T-helper 1 cell treated with Interleukin-12 subunit alpha and Interleukin-12 subunit beta and Interleukin-4 antibody, amounts not matched to agents 30 μg/mL and 1 μg/mL, for 36 hours (primary cell): ENCODE results near the gene FBXO3.
"Not testable (repeated sequence)": the region's sequence is repeated elsewhere in the genome, so short reads cannot be mapped to it uniquely, and the experiment has no call there.

Source experiments
- H3K27ac Mint-ChIP-seq: one replicate; pipeline ENCODE4 v1.8.0; 2021; ENCODE audit warnings: mild to moderate bottlenecking, mixed read lengths
- H3K27me3 Mint-ChIP-seq: one replicate; pipeline ENCODE4 v1.8.0; 2021; ENCODE audit warnings: low read depth, mixed read lengths
- H3K36me3 Mint-ChIP-seq: one replicate; pipeline ENCODE4 v1.8.0; 2021; ENCODE audit warnings: low read depth, mixed read lengths
- H3K4me1 Mint-ChIP-seq: one replicate; pipeline ENCODE4 v1.8.0; 2021; ENCODE audit warnings: low read depth, mixed read lengths
- H3K4me3 Mint-ChIP-seq: one replicate; pipeline ENCODE4 v1.8.0; 2021; ENCODE audit warnings: mild to moderate bottlenecking, moderate library complexity, mixed read lengths
- H3K9me3 Mint-ChIP-seq: one replicate; pipeline ENCODE4 v1.8.0; 2021; ENCODE audit warnings: mixed read lengths

The FBXO3 gene

GRCh38 chr11:33773987-33774735 is at the start of gene FBXO3:
Gene FBXO3, minus strand, starts transcription at chr11:33774520. Its CDS starts 23 bp downstream, at chr11:33774497.
- no peaks in the 10 kb centered on the region for H3K9me3 Mint-ChIP-seq
- peak within 1 kb of the TSS; percentile 95 for H3K4me3 Mint-ChIP-seq
- peak within 1 kb of the TSS; percentile 93 for H3K27ac Mint-ChIP-seq
- H3K4me1 Mint-ChIP-seq = peaks cover 31% of the 10 kb centered on the region
- peaks cover 18% of the 10 kb centered on the region for H3K36me3 Mint-ChIP-seq
- H3K27me3 Mint-ChIP-seq = peaks cover 31% of the 10 kb centered on the region

- not testable (repeated sequence) for H3K9me3 Mint-ChIP-seq, H3K4me3 Mint-ChIP-seq, H3K36me3 Mint-ChIP-seq, H3K27ac Mint-ChIP-seq, H3K4me1 Mint-ChIP-seq
- H3K27me3 Mint-ChIP-seq = peaks cover 47% of the 10 kb centered on the region
These were observed 48.7 kb upstream of the FBXO3 start for GRCh38 chr11:33822981-33823380.

- Mint-ChIP-seq H3K4me3 (no peak overlapping the region), H3K9me3 (no peaks in the 10 kb centered on the region), H3K27ac (no peak overlapping the region), H3K27me3 (peaks cover 23% of the 10 kb centered on the region), H3K4me1 (no peaks in the 10 kb centered on the region), H3K36me3 (no peaks in the 10 kb centered on the region)
These were observed 45.1 kb upstream of the FBXO3 start for GRCh38 chr11:33819278-33820035.

GRCh38 chr11:33808228-33808828 is 34.0 kb upstream of the FBXO3 start:
- no peak overlapping the region for H3K4me3 Mint-ChIP-seq
- no peaks in the 10 kb centered on the region for H3K36me3 Mint-ChIP-seq
- H3K27ac Mint-ChIP-seq = no peak overlapping the region
- no peaks in the 10 kb centered on the region for H3K9me3 Mint-ChIP-seq
- H3K4me1 Mint-ChIP-seq = no peaks in the 10 kb centered on the region
- peaks cover 43% of the 10 kb centered on the region for H3K27me3 Mint-ChIP-seq

- H3K4me3 Mint-ChIP-seq = no peak overlapping the region
- H3K9me3 Mint-ChIP-seq = no peaks in the 10 kb centered on the region
- H3K36me3 Mint-ChIP-seq = no peaks in the 10 kb centered on the region
- H3K27ac Mint-ChIP-seq = no peak overlapping the region
- H3K4me1 Mint-ChIP-seq = no peaks in the 10 kb centered on the region
- H3K27me3 Mint-ChIP-seq = peaks cover 69% of the 10 kb centered on the region
These were observed 30.2 kb upstream of the FBXO3 start for GRCh38 chr11:33804471-33804870.

- no peaks in the 10 kb centered on the region for H3K4me1 Mint-ChIP-seq
- no peaks in the 10 kb centered on the region for H3K9me3 Mint-ChIP-seq
- H3K27ac Mint-ChIP-seq = no peak overlapping the region
- H3K4me3 Mint-ChIP-seq = no peak overlapping the region
- H3K27me3 Mint-ChIP-seq = peaks cover 77% of the 10 kb centered on the region
- H3K36me3 Mint-ChIP-seq = no peaks in the 10 kb centered on the region
These were observed 28.1 kb upstream of the FBXO3 start for GRCh38 chr11:33802194-33802950.

- Mint-ChIP-seq H3K27me3 (peaks cover 81% of the 10 kb centered on the region), H3K9me3 (no peaks in the 10 kb centered on the region), H3K4me1 (no peaks in the 10 kb centered on the region), H3K27ac (no peak overlapping the region), H3K36me3 (no peaks in the 10 kb centered on the region), H3K4me3 (no peak overlapping the region)
These were observed 27.5 kb upstream of the FBXO3 start for GRCh38 chr11:33801821-33802193.

- Mint-ChIP-seq H3K36me3 (no peaks in the 10 kb centered on the region), H3K27ac (no peak overlapping the region), H3K4me3 (no peak overlapping the region), H3K4me1 (no peaks in the 10 kb centered on the region), H3K9me3 (no peaks in the 10 kb centered on the region), H3K27me3 (peaks cover 81% of the 10 kb centered on the region)
These were observed 23.6 kb upstream of the FBXO3 start for GRCh38 chr11:33797879-33798278.

GRCh38 chr11:33790040-33790439 is 15.7 kb upstream of the FBXO3 start:
- peaks cover 14% of the 10 kb centered on the region for H3K4me1 Mint-ChIP-seq
- no peak overlapping the region for H3K27ac Mint-ChIP-seq
- H3K27me3 Mint-ChIP-seq = peaks cover 37% of the 10 kb centered on the region
- H3K36me3 Mint-ChIP-seq = no peaks in the 10 kb centered on the region
- H3K4me3 Mint-ChIP-seq = no peak overlapping the region
- no peaks in the 10 kb centered on the region for H3K9me3 Mint-ChIP-seq

- H3K36me3 Mint-ChIP-seq, H3K27ac Mint-ChIP-seq, H3K4me3 Mint-ChIP-seq, H3K9me3 Mint-ChIP-seq: not testable (repeated sequence)
- peaks cover 35% of the 10 kb centered on the region for H3K27me3 Mint-ChIP-seq
- peaks cover 14% of the 10 kb centered on the region for H3K4me1 Mint-ChIP-seq
These were observed 13.8 kb upstream of the FBXO3 start for GRCh38 chr11:33788095-33788494.

GRCh38 chr11:33787076-33787475 is 12.8 kb upstream of the FBXO3 start:
- Mint-ChIP-seq H3K4me1 (peaks cover 14% of the 10 kb centered on the region), H3K4me3 (peak overlapping the region; percentile 8), H3K27me3 (peaks cover 33% of the 10 kb centered on the region), H3K36me3 (no peaks in the 10 kb centered on the region), H3K27ac (no peak overlapping the region), H3K9me3 (no peaks in the 10 kb centered on the region)

GRCh38 chr11:33785609-33786008 is 11.3 kb upstream of the FBXO3 start:
- Mint-ChIP-seq H3K27ac (no peak overlapping the region), H3K27me3 (peaks cover 37% of the 10 kb centered on the region), H3K4me3 (no peak overlapping the region), H3K9me3 (no peaks in the 10 kb centered on the region), H3K36me3 (no peaks in the 10 kb centered on the region), H3K4me1 (peaks cover 14% of the 10 kb centered on the region)

- Mint-ChIP-seq H3K9me3 (no peaks in the 10 kb centered on the region), H3K27ac (no peak overlapping the region), H3K4me1 (peaks cover 8% of the 10 kb centered on the region), H3K27me3 (peaks cover 56% of the 10 kb centered on the region), H3K36me3 (no peaks in the 10 kb centered on the region), H3K4me3 (no peak overlapping the region)
These were observed 5.7 kb upstream of the FBXO3 start for GRCh38 chr11:33779849-33780528.

GRCh38 chr11:33778675-33779074 is 4.4 kb upstream of the FBXO3 start:
- H3K4me3 Mint-ChIP-seq = no peak overlapping the region
- no peaks in the 10 kb centered on the region for H3K36me3 Mint-ChIP-seq
- peaks cover 10% of the 10 kb centered on the region for H3K4me1 Mint-ChIP-seq
- H3K27ac Mint-ChIP-seq = no peak overlapping the region
- H3K27me3 Mint-ChIP-seq = peaks cover 58% of the 10 kb centered on the region
- no peaks in the 10 kb centered on the region for H3K9me3 Mint-ChIP-seq
